ENCODE measurements around the gene SSX2IP. TPM values are rescaled to one million over a fixed set of nuclear protein-coding genes. Genes with fewer than 3 reads are reported as not detected.

Gene SSX2IP
- total RNA-seq, 1 experiment from 2014 or later: 42.4 TPM

GRCh38 chr1:84635429-84635828 is 54.8 kb downstream of the SSX2IP start:
- Histone ChIP-seq H3K36me3 (ENCODE audit: insufficient read depth, low read length, poor library complexity, severe bottlenecking) (no peaks in the 10 kb centered on the region), H3K27me3 (replicated peaks; ENCODE audit: insufficient read depth, low read depth, low read length, poor library complexity) (no peaks in the 10 kb centered on the region), H3K4me3 (ENCODE audit: low read depth, low read length, poor library complexity, severe bottlenecking) (no peak overlapping the region), H3K9me3 (ENCODE audit: low read depth, low read length, poor library complexity, severe bottlenecking) (no peaks in the 10 kb centered on the region), H3K27ac (ENCODE audit: low read depth, low read length, poor library complexity, severe bottlenecking) (no peak overlapping the region), H3K4me1 (ENCODE audit: insufficient read depth, low read length, poor library complexity, severe bottlenecking) (no peaks in the 10 kb centered on the region)
- BruUV-seq (replicated peaks): no TSS peak
- DNase-seq (ENCODE audit: low spot score): no peak
- TF ChIP-seq CTCF (conservative IDR thresholded peaks at IDR 0.05; ENCODE audit: low read depth, low read length): no peak
- no peak for TF ChIP-seq EZH2 (IDR thresholded peaks at IDR 0.05; ENCODE audit: borderline replicate concordance, low read depth, low read length, poor library complexity, severe bottlenecking)
- intact Hi-C loops (cut with micrococcal nuclease; ENCODE audit: unreplicated experiment): no loop called here
- CTCF ChIA-PET: no interaction called here
- POLR2A ChIA-PET (ENCODE audit: low non-redundant PET): no interaction called here

GRCh38 chr1:84634536-84635205 is 55.6 kb downstream of the SSX2IP start:
- H3K9me3 ChIP-seq (ENCODE audit: low read depth, low read length, poor library complexity, severe bottlenecking): no peaks in the 10 kb centered on the region
- intact Hi-C loops (cut with micrococcal nuclease; ENCODE audit: unreplicated experiment): no loop called here
- no peaks in the 10 kb centered on the region for H3K4me1 ChIP-seq (ENCODE audit: insufficient read depth, low read length, poor library complexity, severe bottlenecking)
- POLR2A ChIA-PET (ENCODE audit: low non-redundant PET): no interaction called here
- no peak for TF ChIP-seq EZH2 (IDR thresholded peaks at IDR 0.05; ENCODE audit: borderline replicate concordance, low read depth, low read length, poor library complexity, severe bottlenecking)
- no peak for TF ChIP-seq CTCF (conservative IDR thresholded peaks at IDR 0.05; ENCODE audit: low read depth, low read length)
- no peak overlapping the region for H3K4me3 ChIP-seq (ENCODE audit: low read depth, low read length, poor library complexity, severe bottlenecking)
- no peaks in the 10 kb centered on the region for H3K27me3 ChIP-seq (replicated peaks; ENCODE audit: insufficient read depth, low read depth, low read length, poor library complexity)
- H3K27ac ChIP-seq (ENCODE audit: low read depth, low read length, poor library complexity, severe bottlenecking): no peak overlapping the region
- CTCF ChIA-PET: no interaction called here
- H3K36me3 ChIP-seq (ENCODE audit: insufficient read depth, low read length, poor library complexity, severe bottlenecking): no peaks in the 10 kb centered on the region
- no TSS peak for BruUV-seq (replicated peaks)
- no peak for DNase-seq (ENCODE audit: low spot score)

- ChIA-PET POLR2A (ENCODE audit: low non-redundant PET) (no interaction called here), CTCF (no interaction called here)
- no peaks in the 10 kb centered on the region for H3K27me3 ChIP-seq (replicated peaks; ENCODE audit: insufficient read depth, low read depth, low read length, poor library complexity)
- H3K4me1 ChIP-seq (ENCODE audit: insufficient read depth, low read length, poor library complexity, severe bottlenecking): no peaks in the 10 kb centered on the region
- no peak overlapping the region for H3K27ac ChIP-seq (ENCODE audit: low read depth, low read length, poor library complexity, severe bottlenecking)
- H3K36me3 ChIP-seq (ENCODE audit: insufficient read depth, low read length, poor library complexity, severe bottlenecking): no peaks in the 10 kb centered on the region
- H3K4me3 ChIP-seq (ENCODE audit: low read depth, low read length, poor library complexity, severe bottlenecking): no peak overlapping the region
- H3K9me3 ChIP-seq (ENCODE audit: low read depth, low read length, poor library complexity, severe bottlenecking): no peaks in the 10 kb centered on the region
- intact Hi-C loops (cut with micrococcal nuclease; ENCODE audit: unreplicated experiment): no loop called here
- no TSS peak for BruUV-seq (replicated peaks)
- peak; percentile 71 for DNase-seq (ENCODE audit: low spot score)
- TF ChIP-seq EZH2 (IDR thresholded peaks at IDR 0.05; ENCODE audit: borderline replicate concordance, low read depth, low read length, poor library complexity, severe bottlenecking) (no peak), CTCF (conservative IDR thresholded peaks at IDR 0.05; ENCODE audit: low read depth, low read length) (no peak)
Observed at GRCh38 chr1:84632673-84633434, 57.4 kb downstream of the SSX2IP start.
